Thyroid gland (tissue), 4 donors: ENCODE measurements around the gene RBL1.

Experiments
- POLR2A ChIP-seq, 2 donors: fragments of 450-650 bp; IDR thresholded peaks; one replicate each; pipeline ENCODE4 v1.6.1; 2017; ENCODE audit warnings: antibody characterized with exemption in 2 of 2, mild to moderate bottlenecking in 2 of 2, moderate library complexity in 1 of 2
- TF ChIP-seq, protein P1 (sequence below), 6 experiments: fragments of 200-600 bp in 3 of 6; fragments of 450-650 bp in 3 of 6; sonication (generic) in 3 of 6; IDR thresholded peaks; one replicate each; pipeline ENCODE4 v1.5.1; 2016 to 2019; ENCODE audit warnings: antibody characterized with exemption in 6 of 6, mild to moderate bottlenecking in 2 of 6, inconsistent platforms in 1 of 6, moderate library complexity in 1 of 6

DNA sequence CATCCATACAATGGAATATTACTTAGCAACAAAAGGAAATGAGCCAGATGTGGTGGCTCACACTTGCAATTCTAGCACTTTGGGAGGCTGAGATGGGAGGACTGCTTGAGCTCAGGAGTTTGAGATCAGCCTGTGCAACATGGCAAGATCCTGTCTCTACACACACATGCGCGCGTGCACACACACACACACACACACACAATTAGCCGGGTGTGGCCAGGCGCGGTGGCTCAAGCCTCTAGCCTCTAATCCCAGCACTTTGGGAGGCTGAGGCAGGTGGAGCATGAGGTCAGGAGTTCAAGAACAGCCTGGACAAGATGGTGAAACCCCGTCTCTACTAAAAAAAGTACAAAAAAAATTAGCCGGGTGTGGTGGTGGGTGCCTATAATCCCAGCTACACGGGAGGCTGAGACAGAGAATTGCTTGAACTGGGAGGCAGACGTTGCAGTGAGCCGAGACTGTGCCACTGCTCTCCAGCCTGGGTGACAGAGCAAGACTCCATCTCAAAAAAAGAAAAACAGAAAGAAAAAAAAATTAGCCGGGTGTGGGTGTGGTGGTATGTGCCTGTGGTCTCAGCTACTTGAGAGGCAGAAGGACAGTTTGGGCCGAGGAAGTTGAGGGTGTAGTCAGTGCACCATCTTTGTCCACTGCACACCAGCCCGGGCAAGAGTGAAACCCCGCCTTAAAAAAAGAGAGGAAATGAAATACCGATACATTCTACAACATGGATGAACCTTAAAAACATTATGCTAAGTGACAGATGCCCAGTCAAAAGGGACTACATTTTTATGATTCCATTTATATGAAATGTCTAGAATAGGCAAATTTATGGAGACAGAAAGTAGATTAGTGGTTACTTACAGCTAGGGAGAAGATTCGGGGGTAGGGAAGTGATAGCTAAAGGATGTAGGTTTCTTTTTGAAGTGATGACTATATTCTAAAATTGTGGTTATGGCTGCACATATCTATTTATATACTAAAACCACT is 52.5 kb downstream of the RBL1 start:
- TF ChIP-seq, protein P1, sequence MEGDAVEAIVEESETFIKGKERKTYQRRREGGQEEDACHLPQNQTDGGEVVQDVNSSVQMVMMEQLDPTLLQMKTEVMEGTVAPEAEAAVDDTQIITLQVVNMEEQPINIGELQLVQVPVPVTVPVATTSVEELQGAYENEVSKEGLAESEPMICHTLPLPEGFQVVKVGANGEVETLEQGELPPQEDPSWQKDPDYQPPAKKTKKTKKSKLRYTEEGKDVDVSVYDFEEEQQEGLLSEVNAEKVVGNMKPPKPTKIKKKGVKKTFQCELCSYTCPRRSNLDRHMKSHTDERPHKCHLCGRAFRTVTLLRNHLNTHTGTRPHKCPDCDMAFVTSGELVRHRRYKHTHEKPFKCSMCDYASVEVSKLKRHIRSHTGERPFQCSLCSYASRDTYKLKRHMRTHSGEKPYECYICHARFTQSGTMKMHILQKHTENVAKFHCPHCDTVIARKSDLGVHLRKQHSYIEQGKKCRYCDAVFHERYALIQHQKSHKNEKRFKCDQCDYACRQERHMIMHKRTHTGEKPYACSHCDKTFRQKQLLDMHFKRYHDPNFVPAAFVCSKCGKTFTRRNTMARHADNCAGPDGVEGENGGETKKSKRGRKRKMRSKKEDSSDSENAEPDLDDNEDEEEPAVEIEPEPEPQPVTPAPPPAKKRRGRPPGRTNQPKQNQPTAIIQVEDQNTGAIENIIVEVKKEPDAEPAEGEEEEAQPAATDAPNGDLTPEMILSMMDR (IDR thresholded peaks at IDR 0.05) = no peak
- TF ChIP-seq POLR2A (IDR thresholded peaks at IDR 0.05) = no peak
